ENCODE data around the gene PNLIPRP1.

The PNLIPRP1 gene

DNA sequence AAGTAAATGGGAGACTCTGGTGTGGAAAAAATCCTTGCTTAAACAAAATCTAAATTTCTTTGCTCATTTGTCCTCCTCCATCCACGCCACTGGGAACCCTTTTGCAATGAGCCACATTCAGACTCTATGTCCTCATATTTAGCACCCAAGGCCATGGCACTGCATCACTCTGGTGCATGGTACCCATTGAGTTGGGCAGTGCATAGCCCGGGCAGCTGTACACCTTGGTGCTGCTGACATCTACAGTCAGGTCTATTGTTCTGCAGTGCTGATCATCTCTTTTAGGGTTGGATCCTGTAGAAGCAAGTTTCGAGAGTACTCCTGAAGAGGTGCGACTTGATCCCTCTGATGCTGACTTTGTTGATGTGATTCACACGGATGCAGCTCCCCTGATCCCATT is 6.8 kb downstream of the PNLIPRP1 start:
- WGBS, 2 experiments, result 88 to 90% methylated on average over 5 of the region's 5 CpGs
- H3K4me3 ChIP-seq (ENCODE audit: insufficient read depth, low read depth, low read length), result no peak overlapping the region
- no peaks in the 10 kb centered on the region for H3K36me3 ChIP-seq (ENCODE audit: control insufficient read depth, insufficient read depth, low read length)
- H3K27me3 ChIP-seq (ENCODE audit: control insufficient read depth, insufficient read depth, low read length, poor library complexity, severe bottlenecking), result no peaks in the 10 kb centered on the region
- no peaks in the 10 kb centered on the region for H3K9me3 ChIP-seq (ENCODE audit: control insufficient read depth, low read length)
- H3K27ac ChIP-seq (ENCODE audit: insufficient read depth, low read depth, low read length, poor library complexity, severe bottlenecking), result no peak overlapping the region
- no peaks in the 10 kb centered on the region for H3K4me1 ChIP-seq (ENCODE audit: control insufficient read depth, insufficient read depth, low read length)

DNA sequence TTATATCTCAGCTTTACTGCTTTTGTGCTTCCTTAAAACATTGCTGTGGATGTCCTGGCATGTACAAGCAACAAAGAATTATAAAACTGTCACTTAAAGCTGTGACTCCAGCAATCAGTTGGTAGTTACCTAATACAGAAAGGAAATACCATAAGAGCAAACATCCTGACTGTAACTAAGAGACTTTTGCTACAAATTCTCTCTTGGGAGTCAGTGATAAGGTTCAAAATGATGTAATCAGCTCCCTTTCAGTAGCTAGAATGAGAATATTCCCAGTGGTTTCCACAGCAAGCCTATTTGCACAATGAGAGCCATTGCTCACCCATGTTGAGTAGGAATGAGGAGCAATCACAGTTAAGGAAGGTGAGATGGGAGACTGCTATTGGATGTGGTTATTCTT is 7.6 kb downstream of the PNLIPRP1 start:
- H3K36me3 ChIP-seq (ENCODE audit: control insufficient read depth, insufficient read depth, low read length), result no peaks in the 10 kb centered on the region
- no peak overlapping the region for H3K27ac ChIP-seq (ENCODE audit: insufficient read depth, low read depth, low read length, poor library complexity, severe bottlenecking)
- no peaks in the 10 kb centered on the region for H3K27me3 ChIP-seq (ENCODE audit: control insufficient read depth, insufficient read depth, low read length, poor library complexity, severe bottlenecking)
- H3K4me1 ChIP-seq (ENCODE audit: control insufficient read depth, insufficient read depth, low read length), result no peaks in the 10 kb centered on the region
- H3K9me3 ChIP-seq (ENCODE audit: control insufficient read depth, low read length), result no peaks in the 10 kb centered on the region
- H3K4me3 ChIP-seq (ENCODE audit: insufficient read depth, low read depth, low read length), result no peak overlapping the region

DNA sequence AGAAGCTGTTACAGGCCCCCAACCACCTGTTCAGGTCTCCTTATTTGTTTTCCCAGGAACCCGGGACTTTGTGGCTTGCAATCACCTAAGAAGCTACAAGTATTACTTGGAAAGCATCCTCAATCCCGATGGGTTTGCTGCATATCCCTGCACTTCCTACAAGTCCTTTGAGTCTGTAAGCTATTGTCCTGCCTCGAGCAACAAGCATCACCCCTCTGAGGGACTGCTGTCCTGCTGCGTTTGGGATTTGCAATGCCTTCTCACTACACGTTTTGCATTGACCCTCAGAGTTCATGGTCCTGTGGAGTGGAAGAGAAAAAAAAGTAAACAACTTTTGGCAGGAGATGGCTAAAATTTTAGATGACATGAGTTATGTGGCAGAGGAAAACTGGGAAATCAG is 9.2 kb downstream of the PNLIPRP1 start:
- H3K27me3 ChIP-seq (ENCODE audit: control insufficient read depth, insufficient read depth, low read length, poor library complexity, severe bottlenecking), result no peaks in the 10 kb centered on the region
- no peak overlapping the region for H3K27ac ChIP-seq (ENCODE audit: insufficient read depth, low read depth, low read length, poor library complexity, severe bottlenecking)
- 57 to 58% methylated on average over 5 of the region's 5 CpGs for WGBS, 2 experiments
- H3K4me1 ChIP-seq (ENCODE audit: control insufficient read depth, insufficient read depth, low read length), result no peaks in the 10 kb centered on the region
- H3K36me3 ChIP-seq (ENCODE audit: control insufficient read depth, insufficient read depth, low read length), result no peaks in the 10 kb centered on the region
- H3K4me3 ChIP-seq (ENCODE audit: insufficient read depth, low read depth, low read length), result no peak overlapping the region
- H3K9me3 ChIP-seq (ENCODE audit: control insufficient read depth, low read length), result no peaks in the 10 kb centered on the region

DNA sequence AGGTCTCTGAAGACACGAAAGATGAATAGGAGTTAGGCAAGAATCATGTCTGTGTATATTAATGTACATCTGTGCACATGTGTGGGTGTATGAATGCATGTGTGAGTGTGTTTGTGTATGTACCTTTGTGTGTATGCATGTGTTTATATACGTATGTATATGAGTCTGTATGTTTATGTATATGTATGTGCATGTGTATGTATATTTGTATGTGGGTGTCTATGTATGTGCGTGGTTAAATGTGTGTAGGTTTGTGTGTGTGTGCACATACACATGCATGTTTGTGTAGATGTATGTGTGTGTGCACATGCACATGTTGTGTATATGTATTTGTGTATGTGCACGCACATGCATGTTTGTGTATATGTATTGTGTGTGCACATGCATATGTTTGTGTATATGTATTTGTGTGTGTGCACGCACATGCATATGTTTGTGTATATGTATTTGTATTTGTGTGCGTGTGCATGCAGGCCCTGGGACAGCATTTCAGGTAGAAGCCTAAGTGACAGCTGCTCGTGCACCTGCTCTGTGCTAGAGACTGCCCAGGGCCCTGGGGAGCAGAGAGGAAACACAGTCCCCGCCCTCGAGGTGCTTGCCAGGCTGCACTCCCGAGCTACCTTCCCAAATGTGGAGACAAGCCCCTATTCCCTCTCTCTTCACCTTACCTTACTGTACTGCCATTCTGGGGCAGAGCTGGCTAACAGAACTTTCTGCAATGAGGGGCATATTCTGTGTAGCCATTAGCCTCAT is 12.1 kb downstream of the PNLIPRP1 start:
- no peaks in the 10 kb centered on the region for H3K27me3 ChIP-seq (ENCODE audit: control insufficient read depth, insufficient read depth, low read length, poor library complexity, severe bottlenecking)

DNA sequence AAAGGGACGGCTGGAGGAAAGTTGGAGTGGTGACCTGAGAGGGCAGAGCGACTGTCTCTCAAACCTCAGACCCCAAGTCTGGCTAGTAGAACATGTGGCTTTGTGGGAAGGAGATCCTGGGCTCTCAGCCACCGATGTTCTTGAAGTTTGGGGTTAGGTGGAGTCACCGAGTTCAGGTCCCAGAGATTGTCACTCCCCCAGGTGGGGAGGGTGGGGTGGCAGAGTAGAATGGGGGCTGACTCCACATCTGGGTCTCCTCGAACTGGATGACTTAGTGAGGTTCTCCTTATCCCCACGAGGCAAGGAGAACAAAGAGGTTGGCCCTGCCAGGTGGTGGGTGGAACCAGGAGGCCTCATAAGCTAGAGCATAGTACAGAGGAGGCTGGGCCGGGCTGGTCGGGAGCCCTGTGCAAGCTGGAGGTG is 15.3 kb downstream of the PNLIPRP1 start:
- 82 to 84% methylated on average over 8 of the region's 8 CpGs for WGBS, 2 experiments

More for the DNA sequence above, 12.1 kb downstream of the PNLIPRP1 start:
- H3K27ac ChIP-seq (ENCODE audit: insufficient read depth, low read depth, low read length, poor library complexity, severe bottlenecking), result no peak overlapping the region
- H3K36me3 ChIP-seq (ENCODE audit: control insufficient read depth, insufficient read depth, low read length), result no peaks in the 10 kb centered on the region
- no peaks in the 10 kb centered on the region for H3K9me3 ChIP-seq (ENCODE audit: control insufficient read depth, low read length)
- WGBS, 2 experiments, result 91% methylated on average over 10 of the region's 10 CpGs
- no peaks in the 10 kb centered on the region for H3K4me1 ChIP-seq (ENCODE audit: control insufficient read depth, insufficient read depth, low read length)
- H3K4me3 ChIP-seq (ENCODE audit: insufficient read depth, low read depth, low read length), result no peak overlapping the region

DNA sequence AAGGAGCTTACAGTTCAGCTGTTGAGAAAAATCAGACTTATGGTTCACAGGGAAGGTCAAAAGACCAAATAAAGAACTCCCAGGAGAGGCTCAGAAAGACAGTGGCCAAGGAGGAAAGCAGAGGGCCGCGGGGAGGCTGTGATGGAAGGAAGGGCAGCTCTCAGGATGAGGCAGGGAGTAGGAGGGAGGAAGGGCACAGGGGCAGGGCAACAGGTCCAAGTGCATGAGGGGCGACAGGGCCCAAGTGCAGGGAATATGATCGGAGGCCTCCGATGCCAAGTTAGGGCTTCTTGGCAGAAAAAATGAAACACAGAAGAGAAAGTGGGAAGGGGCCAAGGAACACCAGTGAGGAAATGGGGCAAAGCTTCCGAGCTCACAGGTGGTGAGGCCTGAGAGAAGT is 16.6 kb downstream of the PNLIPRP1 start:
- no peaks in the 10 kb centered on the region for H3K4me1 ChIP-seq (ENCODE audit: control insufficient read depth, insufficient read depth, low read length)
- H3K9me3 ChIP-seq (ENCODE audit: control insufficient read depth, low read length), result no peaks in the 10 kb centered on the region
- H3K4me3 ChIP-seq (ENCODE audit: insufficient read depth, low read depth, low read length), result no peak overlapping the region
- H3K27me3 ChIP-seq (ENCODE audit: control insufficient read depth, insufficient read depth, low read length, poor library complexity, severe bottlenecking), result peaks cover 11% of the 10 kb centered on the region
- WGBS, 2 experiments, result 84 to 90% methylated on average over 6 of the region's 6 CpGs
- H3K27ac ChIP-seq (ENCODE audit: insufficient read depth, low read depth, low read length, poor library complexity, severe bottlenecking), result no peak overlapping the region
- no peaks in the 10 kb centered on the region for H3K36me3 ChIP-seq (ENCODE audit: control insufficient read depth, insufficient read depth, low read length)

More for the DNA sequence above, 15.3 kb downstream of the PNLIPRP1 start:
- Histone ChIP-seq H3K9me3 (ENCODE audit: control insufficient read depth, low read length) (no peaks in the 10 kb centered on the region), H3K27me3 (ENCODE audit: control insufficient read depth, insufficient read depth, low read length, poor library complexity, severe bottlenecking) (peaks cover 11% of the 10 kb centered on the region), H3K4me3 (ENCODE audit: insufficient read depth, low read depth, low read length) (no peak overlapping the region), H3K36me3 (ENCODE audit: control insufficient read depth, insufficient read depth, low read length) (no peaks in the 10 kb centered on the region), H3K27ac (ENCODE audit: insufficient read depth, low read depth, low read length, poor library complexity, severe bottlenecking) (no peak overlapping the region), H3K4me1 (ENCODE audit: control insufficient read depth, insufficient read depth, low read length) (no peaks in the 10 kb centered on the region)

DNA sequence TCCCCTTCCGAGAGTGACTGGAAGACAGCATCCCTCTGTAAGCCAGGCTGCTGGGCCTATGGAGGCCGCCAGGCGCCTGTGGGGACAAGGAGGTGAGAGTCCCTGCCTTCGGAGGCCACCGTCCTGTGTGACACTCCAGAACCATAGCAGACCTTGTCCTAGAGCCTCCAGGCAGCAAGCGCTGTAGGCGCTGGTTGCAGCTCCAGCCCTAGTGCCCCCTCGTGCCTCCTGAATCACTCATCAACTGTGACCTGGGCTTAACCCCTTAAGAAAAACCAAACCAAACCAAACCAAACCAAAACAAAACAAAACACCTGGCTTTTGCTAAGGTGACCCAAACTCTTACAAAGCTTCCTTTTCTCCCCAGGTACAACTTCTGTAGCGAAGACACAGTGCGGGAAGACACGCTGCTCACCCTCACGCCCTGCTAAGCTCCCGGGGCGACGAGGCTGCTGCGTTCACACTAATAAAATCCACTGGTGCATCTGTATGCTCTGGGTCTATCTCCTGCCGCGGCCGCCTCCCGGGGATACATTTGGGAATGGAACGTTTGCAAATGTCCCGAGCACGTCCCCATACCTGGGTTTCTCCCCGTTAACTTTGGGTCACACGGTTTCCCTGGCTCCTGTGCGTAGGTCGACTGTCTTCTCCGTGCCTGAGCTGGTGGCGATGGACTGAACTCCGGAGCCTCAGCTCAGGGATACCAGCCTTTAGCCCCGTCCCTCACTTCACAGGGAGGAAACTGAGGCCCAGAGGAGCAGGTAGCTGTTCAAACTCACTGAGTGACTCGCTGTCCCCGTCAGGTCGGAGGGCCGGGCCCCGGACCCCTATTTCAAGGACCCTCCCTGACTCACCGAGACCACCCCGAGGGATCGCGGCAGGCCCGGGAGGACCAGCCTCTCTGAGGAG is 18.2 kb downstream of the PNLIPRP1 start:
- no peaks in the 10 kb centered on the region for H3K9me3 ChIP-seq (ENCODE audit: control insufficient read depth, low read length)
- H3K27ac ChIP-seq (ENCODE audit: insufficient read depth, low read depth, low read length, poor library complexity, severe bottlenecking), result no peak overlapping the region
- no peaks in the 10 kb centered on the region for H3K36me3 ChIP-seq (ENCODE audit: control insufficient read depth, insufficient read depth, low read length)
- no peaks in the 10 kb centered on the region for H3K4me1 ChIP-seq (ENCODE audit: control insufficient read depth, insufficient read depth, low read length)
- peak overlapping the region; percentile 62 for H3K4me3 ChIP-seq (ENCODE audit: insufficient read depth, low read depth, low read length)
- WGBS, 2 experiments, result 31 to 37% methylated on average over 41 of the region's 41 CpGs
- H3K27me3 ChIP-seq (ENCODE audit: control insufficient read depth, insufficient read depth, low read length, poor library complexity, severe bottlenecking), result peaks cover 11% of the 10 kb centered on the region

DNA sequence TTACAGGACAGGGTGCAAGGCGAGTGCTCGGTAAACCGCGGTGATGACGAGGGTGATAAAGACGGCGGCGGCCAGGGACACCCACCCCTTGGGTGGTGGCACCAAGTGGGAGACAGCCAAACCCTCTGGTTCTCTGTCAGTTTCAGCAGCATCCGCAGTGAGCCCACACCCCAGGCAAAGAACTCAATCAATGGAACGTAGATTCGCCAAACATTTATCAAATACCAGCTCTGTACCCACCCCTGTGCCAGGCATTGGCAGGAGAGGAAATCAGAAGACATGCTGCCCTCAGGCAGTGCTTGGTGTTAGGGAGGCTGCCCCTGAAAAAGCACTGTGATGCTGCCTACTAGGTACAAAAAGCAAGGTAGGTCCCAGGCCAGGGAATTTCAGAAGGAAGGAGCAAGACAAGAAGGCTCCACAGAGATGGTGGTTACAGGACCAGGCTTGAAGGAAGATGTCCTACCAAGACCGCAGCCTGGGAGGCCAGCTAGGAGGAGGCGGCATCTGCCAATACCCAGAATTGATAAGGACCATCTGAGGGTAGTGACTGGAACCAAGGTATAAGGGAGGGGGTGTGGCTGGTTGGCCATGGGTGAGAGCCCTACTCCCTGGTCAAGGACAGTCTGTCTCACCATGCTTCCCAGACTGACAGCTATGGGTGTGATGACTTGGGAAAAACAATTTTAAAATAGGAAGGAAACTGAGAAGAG is 19.8 kb downstream of the PNLIPRP1 start:
- Histone ChIP-seq H3K27ac (ENCODE audit: insufficient read depth, low read depth, low read length, poor library complexity, severe bottlenecking) (no peak overlapping the region), H3K4me3 (ENCODE audit: insufficient read depth, low read depth, low read length) (no peak overlapping the region), H3K4me1 (ENCODE audit: control insufficient read depth, insufficient read depth, low read length) (no peaks in the 10 kb centered on the region), H3K9me3 (ENCODE audit: control insufficient read depth, low read length) (no peaks in the 10 kb centered on the region), H3K36me3 (ENCODE audit: control insufficient read depth, insufficient read depth, low read length) (no peaks in the 10 kb centered on the region), H3K27me3 (ENCODE audit: control insufficient read depth, insufficient read depth, low read length, poor library complexity, severe bottlenecking) (peaks cover 11% of the 10 kb centered on the region)
- 94 to 97% methylated on average over 13 of the region's 13 CpGs for WGBS, 2 experiments

DNA sequence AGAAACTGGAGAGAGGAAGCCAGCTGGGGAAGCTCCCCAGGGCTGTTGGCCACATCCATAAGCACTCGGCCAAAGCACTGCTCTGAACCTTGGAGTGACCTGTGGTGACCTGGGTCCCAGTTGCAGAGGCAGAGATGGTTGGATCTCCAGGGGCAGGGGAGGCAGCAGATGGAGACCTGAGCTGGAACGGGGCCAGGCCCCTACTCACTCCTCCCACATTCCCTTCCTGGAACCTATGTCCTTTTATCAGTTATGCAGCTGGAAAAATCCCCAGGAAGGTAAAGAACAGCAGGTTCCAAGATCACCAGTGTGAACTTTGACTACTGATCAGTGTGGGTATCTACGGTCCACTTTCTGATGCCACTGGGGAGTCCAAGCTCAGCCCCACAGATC is 20.4 kb downstream of the PNLIPRP1 start:
- Histone ChIP-seq H3K4me3 (ENCODE audit: insufficient read depth, low read depth, low read length) (no peak overlapping the region), H3K27ac (ENCODE audit: insufficient read depth, low read depth, low read length, poor library complexity, severe bottlenecking) (no peak overlapping the region), H3K27me3 (ENCODE audit: control insufficient read depth, insufficient read depth, low read length, poor library complexity, severe bottlenecking) (peaks cover 11% of the 10 kb centered on the region), H3K36me3 (ENCODE audit: control insufficient read depth, insufficient read depth, low read length) (no peaks in the 10 kb centered on the region), H3K4me1 (ENCODE audit: control insufficient read depth, insufficient read depth, low read length) (no peaks in the 10 kb centered on the region), H3K9me3 (ENCODE audit: control insufficient read depth, low read length) (no peaks in the 10 kb centered on the region)
- 91 to 93% methylated on average over 3 of the region's 3 CpGs for WGBS, 2 experiments

Data from ectodermal cell (in vitro differentiated cells).